HG03354 (cell line): ENCODE results near the gene ZNF215.
"Not testable (repeated sequence)": the region's sequence is repeated elsewhere in the genome, so short reads cannot be mapped to it uniquely, and the experiment has no call there.

ENCODE experiments used
- ATAC-seq: cut with Tn5 transposase; IDR thresholded peaks from one replicate; pipeline ENCODE4 v1.9.1; 2021; ENCODE audit warnings: mild to moderate bottlenecking; ENCODE audit not compliant: unreplicated experiment, poor library complexity, severe bottlenecking

ZNF215 gene

GRCh38 chr11:6931146-6931713, 5.0 kb downstream of the ZNF215 start:
- ATAC-seq, result no peak

- no peak for ATAC-seq
Observed at GRCh38 chr11:6932145-6932544, 5.9 kb downstream of the ZNF215 start.

GRCh38 chr11:6941970-6942369, 15.7 kb downstream of the ZNF215 start:
- no peak for ATAC-seq

GRCh38 chr11:6943131-6943530, 16.9 kb downstream of the ZNF215 start:
- ATAC-seq, result no peak

- ATAC-seq, result not testable (repeated sequence)
Observed at GRCh38 chr11:6954248-6954647, 28.0 kb downstream of the ZNF215 start.

GRCh38 chr11:6962141-6962540, 35.9 kb downstream of the ZNF215 start:
- ATAC-seq, result no peak

GRCh38 chr11:6962673-6963072, 36.4 kb downstream of the ZNF215 start:
- no peak for ATAC-seq

- no peak for ATAC-seq
Observed at GRCh38 chr11:6968816-6969215, 42.6 kb downstream of the ZNF215 start.

GRCh38 chr11:6969854-6970253, 43.6 kb downstream of the ZNF215 start:
- not testable (repeated sequence) for ATAC-seq

GRCh38 chr11:6979365-6979764, 53.1 kb downstream of the ZNF215 start:
- ATAC-seq, result no peak

GRCh38 chr11:6986487-6986886, 60.3 kb downstream of the ZNF215 start:
- ATAC-seq, result no peak

- no peak for ATAC-seq
Observed at GRCh38 chr11:6988506-6988905, 62.3 kb downstream of the ZNF215 start.

- no peak for ATAC-seq
Observed at GRCh38 chr11:6991227-6991626, 65.0 kb downstream of the ZNF215 start.

GRCh38 chr11:6992026-6992425, 65.8 kb downstream of the ZNF215 start:
- ATAC-seq, result no peak

GRCh38 chr11:6992457-6993417, 66.5 kb downstream of the ZNF215 start:
- no peak for ATAC-seq

GRCh38 chr11:6995703-6996102, 69.5 kb downstream of the ZNF215 start:
- no peak for ATAC-seq

GRCh38 chr11:7004482-7004881, 78.3 kb downstream of the ZNF215 start:
- ATAC-seq, result no peak
